Stimulated activated CD8-positive, alpha-beta memory T cell treated with anti-CD3 and anti-CD28 coated beads, Interleukin-12 subunit alpha, Interleukin-12 subunit beta, amount 100 ng/mL, for 24 hours (primary cell): ENCODE data around the gene HOXD3.

Experiments used
- DNase-seq: peaks from one replicate; pipeline ENCODE4 v3.0.0-alpha.2; 2020; ENCODE audit errors: extremely low read depth

Gene HOXD3

DNA sequence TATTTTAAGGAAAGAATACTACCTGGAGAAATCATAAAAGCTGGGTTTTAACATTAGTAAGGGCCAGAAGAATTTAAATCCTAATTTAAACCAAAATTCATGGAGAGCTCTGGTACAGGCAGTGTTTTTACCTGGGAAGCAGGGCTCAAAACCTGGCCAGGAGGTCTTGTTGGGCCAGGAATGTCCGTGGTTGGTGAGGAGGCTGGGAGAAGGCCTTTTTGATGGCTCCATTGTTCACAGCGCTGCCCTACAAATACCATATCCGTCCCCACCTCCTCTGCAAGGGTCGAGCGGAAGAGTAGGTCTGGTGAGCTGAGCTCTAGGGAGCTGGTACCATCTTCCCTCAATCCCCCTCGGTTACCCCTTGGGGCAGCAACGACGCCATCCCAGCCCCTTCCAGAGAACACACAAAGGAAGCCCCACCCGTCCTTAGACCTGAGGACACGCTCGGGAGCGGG is 20.5 kb downstream of the HOXD3 start:
- DNase-seq, result no peak

DNA sequence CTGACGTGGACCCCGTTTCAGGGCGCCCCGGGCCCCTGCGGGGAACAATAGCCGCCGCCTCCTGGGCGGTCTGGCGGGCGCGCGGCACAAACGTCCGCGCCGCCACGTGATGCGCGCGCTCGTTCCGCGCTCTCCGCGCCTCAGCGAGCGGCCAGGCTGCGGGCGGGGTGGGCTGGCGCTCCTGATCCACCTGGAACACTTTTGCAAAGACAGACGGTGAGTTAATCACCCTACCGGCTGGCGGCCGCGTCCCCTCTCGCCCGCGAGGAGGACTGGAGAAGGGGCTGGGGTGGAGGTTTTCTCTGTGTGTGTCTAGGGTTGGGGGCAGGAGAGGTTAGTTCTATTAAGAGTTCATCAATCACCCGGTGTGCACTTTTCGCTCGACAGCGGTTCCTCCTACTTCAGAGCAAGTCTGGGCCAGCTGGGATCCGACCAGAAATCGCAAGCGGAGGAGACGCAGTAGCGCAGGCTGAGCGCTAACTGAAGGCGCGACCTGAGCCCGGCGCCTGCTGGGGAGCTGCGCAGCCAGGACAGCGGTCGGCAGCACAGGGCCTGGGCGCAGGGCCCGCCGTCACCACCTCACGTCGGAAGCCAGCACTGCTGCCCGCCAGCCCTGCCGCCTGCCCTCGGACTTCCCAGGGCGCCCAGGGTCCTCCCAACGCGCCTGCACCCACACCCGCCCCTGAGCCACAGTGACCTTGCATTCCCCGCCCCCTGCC is 21.1 kb downstream of the HOXD3 start:
- DNase-seq, result no peak

DNA sequence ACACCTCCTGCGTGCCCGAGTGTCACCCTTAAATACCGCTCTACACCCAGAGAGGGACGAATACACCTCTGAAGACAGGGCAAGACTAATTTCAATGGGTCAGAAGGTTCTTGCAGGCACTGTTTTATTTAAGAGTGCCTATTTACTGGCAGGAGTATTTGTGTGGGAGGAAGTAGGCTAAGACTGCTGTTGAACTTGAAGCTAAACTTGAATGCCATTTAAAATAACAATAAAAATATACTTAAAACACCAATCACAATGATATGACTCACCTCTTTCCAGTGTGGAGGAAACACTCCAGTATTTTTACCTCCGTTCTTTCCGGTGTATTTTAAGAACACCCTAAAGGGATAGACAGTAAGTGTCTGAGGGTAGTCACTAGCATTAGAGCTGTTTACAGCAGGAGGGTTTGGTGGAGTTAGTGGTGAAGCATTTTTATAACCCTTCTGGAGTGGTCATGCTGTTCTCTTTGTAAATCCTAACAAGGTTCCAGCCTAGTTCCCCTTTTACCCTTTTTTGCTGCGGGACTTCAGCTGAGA is 21.7 kb downstream of the HOXD3 start:
- DNase-seq, result no peak

DNA sequence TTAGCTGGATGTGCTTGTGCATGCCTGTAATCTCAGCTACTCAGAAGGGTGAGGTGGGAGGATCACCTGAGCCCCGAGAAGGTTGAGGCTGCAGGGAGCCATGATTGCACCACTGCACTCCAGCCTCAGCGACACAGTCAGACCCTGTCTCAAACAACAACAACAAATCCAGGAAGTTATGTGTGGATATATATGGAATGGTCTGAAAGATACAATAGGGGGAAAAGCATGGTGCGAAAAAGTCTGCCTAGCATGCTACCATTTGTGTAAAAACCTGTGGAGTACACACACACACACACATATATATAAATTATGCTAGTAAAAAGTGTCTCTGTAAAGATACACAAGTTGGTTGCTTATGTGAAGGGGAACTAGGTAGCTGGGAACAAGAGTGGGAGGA is 24.4 kb downstream of the HOXD3 start:
- no peak for DNase-seq

DNA sequence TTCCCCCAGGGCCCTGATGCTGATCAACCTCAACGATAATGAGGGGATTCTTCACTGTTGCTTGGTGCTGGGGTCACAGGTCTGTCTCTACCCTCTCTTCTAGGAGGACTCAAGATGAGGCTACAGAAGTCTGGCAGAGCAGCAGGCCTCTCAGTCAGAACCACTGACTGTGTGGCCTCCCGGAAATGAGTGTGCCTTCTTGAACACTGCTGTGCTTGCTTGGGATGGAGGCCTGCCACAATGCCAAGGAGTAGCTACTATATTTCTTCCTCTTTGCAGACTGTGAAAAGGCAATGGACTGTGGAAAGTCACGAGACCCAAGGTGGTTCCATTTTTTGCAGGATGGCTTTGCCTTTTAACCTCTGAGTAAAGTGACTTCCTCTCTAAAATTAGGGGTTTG is 25.6 kb downstream of the HOXD3 start:
- DNase-seq, result no peak

DNA sequence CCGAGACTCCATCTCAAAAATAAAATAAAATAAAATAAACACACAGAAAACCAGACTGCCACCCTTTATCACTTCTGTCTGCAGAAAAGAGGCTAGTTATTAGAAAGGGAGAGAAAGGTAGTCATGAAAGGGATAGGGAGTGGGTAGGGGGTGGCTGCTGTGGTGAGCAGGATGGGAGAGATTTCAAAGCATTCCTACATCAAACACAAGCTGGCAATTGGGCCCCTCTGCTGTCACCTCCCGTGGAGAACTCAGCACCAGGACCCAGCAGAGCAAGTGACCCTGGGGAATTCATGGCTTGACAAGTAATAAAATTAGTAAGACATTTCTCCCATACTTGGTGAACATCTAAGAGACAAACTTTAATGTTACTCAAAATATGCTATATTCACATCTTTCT is 27.6 kb downstream of the HOXD3 start:
- DNase-seq, result no peak

DNA sequence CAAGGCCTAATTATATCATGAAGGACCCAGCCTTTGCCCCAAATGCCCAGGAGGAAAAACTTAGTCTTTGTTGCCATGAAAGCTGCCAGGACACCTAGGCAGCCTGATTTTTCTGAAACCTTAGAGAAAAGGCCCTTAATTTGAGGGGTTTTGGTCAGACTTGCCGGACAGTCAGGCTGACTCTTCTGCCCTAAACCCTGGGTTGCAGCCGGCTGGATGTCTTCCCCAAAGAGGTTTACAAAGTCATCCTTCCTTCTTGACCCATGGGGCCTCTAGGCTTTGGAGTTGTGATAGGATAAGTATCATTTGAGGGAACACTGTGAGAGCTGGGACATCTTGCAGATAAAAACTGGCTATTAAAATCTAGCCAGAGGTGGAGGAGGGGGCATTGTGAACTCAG is 28.9 kb downstream of the HOXD3 start:
- no peak for DNase-seq

DNA sequence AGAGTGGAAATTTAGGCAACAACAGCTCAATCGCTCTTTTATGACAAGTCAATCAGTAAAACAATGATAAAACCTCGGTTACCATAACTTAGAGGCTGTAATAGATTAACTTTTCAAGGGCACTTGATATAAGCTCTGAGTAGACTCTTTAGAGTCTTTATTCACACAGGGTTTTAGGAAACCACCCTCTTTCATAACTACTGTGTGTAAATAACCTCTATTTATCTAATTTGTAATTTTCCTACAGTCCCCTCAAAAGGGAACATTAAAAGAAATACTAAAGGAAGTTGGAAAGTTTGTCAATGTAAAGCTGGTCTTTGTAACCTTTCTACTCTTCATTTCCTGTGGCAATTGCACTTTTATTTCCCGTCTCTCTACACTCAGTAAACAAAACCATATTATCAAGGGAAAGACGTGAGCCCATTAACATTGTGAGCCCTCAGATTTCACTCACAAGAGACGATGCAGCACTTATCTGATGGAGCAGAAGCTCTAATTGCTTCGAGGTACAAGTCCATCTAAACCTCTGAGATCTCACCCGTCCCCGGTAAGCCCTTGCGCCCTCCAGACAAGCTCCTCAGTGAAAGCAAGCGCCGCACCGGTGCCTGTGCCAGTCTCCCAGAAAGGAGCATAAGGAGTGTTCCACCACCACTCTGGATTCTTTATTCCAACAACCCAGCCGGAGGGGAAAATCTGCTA is 30.2 kb downstream of the HOXD3 start:
- no peak for DNase-seq

DNA sequence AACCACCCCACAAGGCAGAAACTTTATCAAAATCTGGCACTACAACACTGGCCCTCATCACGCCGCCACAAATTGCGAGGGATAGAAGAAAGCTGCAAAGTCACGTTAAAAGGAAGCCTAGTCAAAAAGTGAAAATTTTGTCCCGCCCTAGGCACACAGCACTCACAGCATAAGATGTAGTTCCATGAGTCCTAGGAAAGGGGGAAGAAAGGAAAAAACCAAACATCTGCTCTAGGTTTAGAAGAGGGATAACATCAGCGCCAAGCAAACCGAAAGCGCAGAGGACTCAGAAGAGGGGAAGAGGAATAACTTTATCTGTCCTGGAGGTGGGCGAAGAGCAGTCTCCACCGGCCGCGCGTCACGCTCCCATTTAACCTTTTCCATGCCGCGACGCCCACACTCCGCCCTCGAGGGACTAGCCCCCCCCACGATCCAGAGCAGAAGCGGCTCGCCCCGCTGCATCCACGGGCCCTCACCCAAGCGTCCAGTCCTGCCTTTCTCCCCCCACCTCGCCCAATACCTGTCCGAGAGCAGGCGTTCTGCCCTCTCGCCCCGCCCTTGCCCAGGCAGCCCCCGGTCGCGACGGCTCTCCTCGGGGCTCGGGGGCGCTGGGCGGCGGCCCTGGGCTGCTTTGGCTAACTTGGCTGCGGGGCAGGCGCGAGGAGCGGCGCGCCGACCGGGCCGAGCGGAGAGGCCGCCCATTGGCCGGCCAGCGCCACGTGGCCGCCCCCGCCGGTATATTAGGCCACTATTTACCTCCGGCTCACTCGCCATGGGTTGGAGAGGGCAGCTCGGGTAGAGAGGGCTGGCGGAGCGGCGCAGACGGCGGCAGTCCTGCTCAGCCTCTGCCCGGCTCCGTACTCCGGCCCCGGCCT is 31.0 kb downstream of the HOXD3 start, which contains the start of gene HOXD1:
Gene HOXD1, plus strand, starts transcription at position 770 of the 875 bp plus-strand sequence. CDS start 134 bp downstream, outside the sequence.
- DNase-seq, result no peak

DNA sequence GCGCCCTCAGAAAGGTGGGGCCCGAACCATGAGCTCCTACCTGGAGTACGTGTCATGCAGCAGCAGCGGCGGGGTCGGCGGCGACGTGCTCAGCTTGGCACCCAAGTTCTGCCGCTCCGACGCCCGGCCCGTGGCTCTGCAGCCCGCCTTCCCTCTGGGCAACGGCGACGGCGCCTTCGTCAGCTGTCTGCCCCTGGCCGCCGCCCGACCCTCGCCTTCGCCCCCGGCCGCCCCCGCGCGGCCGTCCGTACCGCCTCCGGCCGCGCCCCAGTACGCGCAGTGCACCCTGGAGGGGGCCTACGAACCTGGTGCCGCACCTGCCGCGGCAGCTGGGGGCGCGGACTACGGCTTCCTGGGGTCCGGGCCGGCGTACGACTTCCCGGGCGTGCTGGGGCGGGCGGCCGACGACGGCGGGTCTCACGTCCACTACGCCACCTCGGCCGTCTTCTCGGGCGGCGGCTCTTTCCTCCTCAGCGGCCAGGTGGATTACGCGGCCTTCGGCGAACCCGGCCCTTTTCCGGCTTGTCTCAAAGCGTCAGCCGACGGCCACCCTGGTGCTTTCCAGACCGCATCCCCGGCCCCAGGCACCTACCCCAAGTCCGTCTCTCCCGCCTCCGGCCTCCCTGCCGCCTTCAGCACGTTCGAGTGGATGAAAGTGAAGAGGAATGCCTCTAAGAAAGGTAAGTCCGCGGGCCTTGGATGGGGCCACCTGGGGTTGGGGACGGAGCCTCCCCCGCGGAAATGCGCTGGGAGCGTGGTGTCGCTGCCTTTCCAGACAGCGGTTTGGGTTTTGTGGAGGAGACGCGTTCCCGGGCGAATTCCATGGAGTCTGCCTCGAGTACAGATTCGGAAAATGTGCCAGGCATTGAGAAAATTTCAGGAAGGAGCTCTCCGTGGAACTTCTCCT is 31.9 kb downstream of the HOXD3 start:
- DNase-seq, result no peak

DNA sequence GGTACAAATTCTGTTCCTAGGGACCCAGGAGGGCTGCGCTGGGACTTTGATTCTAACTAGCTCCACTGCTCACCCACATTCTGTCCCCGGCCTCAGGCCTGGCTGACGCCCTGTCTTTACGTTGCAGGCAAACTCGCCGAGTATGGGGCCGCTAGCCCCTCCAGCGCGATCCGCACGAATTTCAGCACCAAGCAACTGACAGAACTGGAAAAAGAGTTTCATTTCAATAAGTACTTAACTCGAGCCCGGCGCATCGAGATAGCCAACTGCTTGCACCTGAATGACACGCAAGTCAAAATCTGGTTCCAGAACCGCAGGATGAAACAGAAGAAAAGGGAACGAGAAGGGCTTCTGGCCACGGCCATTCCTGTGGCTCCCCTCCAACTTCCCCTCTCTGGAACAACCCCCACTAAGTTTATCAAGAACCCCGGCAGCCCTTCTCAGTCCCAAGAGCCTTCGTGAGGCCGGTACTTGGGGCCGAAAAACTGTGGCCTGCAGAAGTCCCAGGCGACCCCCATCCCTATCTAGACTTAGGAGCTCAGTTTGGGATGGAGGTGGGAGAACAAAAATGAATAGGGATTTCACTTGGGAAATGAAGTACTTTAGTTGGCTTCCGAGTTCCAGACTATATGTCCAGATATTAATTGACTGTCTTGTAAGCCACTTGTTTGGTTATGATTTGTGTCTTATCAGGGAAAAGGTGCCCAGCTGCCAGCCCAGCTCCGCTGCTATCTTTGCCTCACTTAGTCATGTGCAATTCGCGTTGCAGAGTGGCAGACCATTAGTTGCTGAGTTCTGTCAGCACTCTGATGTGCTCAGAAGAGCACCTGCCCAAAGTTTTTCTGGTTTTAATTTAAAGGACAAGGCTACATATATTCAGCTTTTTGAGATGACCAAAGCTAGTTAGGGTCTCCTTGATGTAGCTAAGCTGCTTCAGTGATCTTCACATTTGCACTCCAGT is 32.9 kb downstream of the HOXD3 start:
- DNase-seq, result no peak

DNA sequence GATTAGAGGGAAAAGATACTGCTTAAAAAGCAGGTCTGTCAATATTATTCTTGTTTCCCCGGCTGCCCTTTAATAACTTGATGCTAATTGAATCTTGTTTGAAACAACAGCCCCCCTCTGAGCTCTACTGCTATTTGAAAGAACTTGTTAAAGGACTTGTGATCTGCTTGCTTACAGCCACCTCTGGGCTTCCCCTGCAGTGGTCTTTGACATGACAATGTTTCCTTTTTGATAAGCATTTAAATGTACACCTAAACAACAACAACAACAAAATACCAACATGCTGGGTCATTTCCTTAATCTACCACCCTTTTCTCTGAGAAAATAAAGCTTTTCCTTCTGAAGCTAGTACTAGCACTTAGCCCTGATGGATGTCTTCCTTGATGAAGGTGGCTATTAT is 35.2 kb downstream of the HOXD3 start:
- DNase-seq, result no peak

DNA sequence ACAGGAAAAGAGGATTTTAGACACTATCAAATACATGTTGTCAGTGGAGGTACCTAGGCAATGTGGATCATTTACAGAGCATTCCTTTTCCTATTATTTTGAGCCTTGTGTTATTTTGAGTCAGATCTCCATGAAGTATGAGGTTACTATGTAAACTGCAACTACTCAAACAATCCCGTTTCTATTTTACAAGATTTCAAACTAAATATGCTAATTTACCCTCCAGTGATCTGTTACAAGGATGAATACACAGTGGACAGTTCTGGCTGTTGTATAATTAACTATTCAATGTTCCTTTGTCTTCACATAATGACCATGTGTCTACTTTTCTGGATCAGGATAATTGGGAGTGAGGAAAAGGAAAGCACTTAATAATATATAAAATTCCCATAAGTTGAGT is 35.9 kb downstream of the HOXD3 start:
- no peak for DNase-seq

DNA sequence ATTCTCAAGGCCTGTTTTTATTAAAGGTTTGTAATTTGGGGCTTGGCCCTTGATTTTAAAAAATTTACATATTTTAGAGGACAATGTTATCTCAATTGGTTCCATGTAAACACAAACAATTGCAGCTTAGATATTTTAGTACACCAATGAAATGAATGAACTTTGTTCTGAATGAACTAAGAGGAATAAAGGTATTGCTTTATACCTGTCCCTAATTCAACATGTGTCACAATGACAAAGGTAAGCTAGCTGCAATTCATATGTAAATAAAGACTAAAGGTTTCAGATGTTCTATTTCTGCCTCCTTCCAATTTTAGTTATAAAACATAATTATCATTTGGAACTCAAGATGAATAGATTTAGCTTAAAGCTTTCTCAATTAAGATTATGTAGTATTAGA is 42.8 kb downstream of the HOXD3 start:
- DNase-seq, result no peak

DNA sequence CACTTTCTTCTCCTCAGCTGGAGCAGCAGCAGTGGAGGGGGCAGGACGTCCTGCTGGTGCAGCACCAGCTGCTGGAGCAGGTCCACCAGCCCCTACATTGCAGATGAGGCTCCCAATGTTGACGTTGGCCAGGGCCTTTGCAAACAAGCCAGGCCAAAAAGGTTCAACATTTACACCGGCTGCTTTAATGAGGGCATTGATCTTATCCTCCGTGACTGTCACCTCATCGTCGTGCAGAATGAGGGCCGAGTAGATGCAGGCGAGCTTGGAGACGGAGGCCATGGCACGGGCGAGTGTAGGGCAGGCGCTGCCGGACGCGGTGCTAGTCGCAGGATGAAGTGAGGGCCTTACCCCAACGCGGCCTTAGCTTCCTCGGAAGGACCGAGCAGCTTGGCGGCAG is 43.9 kb downstream of the HOXD3 start:
- DNase-seq, result no peak

DNA sequence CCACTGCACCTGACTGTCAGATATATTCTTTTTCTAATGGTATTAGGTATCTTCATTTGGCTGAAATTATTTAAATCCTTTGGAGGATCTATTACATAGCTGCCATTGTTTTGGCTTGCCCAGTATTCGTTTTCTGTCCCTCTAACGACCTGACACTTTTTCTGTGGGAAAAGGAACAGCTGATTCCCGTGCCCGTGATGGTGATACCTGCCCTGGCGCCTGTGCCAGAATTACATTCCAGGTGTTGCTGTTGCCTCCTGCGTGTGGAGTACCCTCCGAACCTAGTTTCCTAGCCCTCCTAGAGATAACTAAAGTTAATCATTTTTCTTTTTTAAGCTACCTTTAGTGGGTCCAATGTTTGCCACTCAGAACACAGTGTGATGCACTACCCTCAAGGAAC is 45.4 kb downstream of the HOXD3 start:
- no peak for DNase-seq

DNA sequence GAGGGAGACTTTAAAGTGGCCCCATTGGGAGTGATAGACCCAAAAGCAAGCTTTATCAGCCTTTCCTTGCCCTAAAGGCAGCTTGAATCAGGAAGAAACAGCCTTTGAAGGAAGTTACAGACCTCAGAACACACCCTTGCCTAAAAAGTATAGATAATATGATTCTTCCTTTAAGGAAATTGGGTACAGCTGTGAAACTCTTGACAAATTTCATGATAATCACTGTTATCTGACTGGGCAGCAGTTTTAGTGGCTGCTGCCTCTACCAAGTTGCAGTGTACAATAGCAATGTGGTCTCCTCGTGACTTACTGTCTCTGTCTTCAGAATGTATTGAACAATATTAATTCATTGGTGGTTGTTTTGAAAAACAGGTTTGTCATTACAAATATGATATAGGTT is 48.0 kb downstream of the HOXD3 start:
- DNase-seq, result no peak

DNA sequence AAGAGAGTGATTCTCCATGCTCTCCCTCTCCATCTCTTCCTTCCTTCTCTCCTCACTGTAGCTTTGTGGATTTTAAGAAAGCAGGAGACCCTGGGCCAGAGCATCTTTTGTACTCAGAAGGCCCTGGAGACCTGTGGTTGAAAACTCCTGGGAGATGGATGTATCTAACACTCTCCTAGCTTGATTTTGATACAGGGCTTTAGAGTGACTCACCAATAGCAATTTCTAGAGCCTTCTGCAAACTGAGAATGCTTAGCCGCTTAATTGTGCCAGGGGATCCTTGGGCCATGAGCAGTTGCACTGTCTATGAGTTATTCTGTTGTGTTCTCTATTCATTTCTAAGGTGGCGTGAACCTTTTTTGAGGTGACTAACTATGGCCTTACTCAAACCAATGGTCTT is 49.0 kb downstream of the HOXD3 start:
- no peak for DNase-seq

DNA sequence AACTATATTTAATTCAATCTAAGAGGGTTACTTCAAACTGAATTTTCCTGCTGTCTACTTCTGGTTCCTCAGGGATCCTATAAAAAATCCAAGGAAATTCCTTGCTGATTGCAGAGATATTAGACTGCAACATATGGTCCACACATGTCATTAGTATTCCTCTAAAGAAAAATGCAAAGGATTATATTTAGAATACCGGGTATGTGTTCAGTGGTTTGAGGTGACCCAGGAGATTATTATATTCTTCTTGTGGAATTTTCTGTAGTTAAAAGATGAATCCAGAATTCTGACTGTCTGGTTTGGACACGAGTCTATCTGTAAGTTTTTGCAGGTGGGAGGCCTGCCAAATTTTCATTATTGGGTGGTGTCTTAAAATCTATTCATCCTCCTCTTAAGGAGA is 49.6 kb downstream of the HOXD3 start:
- no peak for DNase-seq

DNA sequence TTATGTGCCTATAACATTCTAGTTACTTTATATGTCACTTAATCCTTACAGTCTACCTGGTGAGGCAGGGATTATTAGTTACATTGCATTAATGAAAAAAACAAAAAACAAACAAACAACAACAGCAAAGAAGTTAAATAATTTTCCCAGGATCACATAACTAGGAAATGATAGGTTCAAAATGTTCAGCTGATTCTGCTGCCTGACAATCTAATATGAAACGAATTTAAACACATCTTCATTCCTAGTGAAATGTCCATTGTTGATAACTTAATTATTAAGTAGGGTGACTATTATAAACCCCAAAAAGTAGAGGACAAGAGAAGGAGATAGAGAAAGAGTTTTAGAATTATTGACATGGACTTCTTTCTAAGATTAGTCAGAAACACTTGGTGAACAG is 54.0 kb downstream of the HOXD3 start:
- no peak for DNase-seq
